IMR-90 (cell line): ENCODE data around the gene CLCN5. TPM values are rescaled to one million over a fixed set of nuclear protein-coding genes. Genes with fewer than 3 reads are reported as not detected.

Experiments
- ATAC-seq: fragments of 200-7000 bp; cut with Tn5 transposase; 2 replicates; pipeline ENCODE4 v1.9.1; 2020; ENCODE audit warnings: low read depth, mild to moderate bottlenecking, moderate library complexity
- BruUV-seq: library from RNA; stranded (reverse); fragments of 400-500 nt; replicated peaks from 2 replicates; lab custom pipeline; 2021; lab: Mats Ljungman, UMichigan
- CTCF ChIA-PET: fragments of 300-600 bp; formaldehyde crosslinking; extraction: SDS; loops from one replicate; lab custom pipeline; 2021; ENCODE audit warnings: antibody characterized with exemption; lab: Yijun Ruan, JAX
- POLR2A ChIA-PET: fragments of 300-600 bp; sonication (Branson Sonifier 250); formaldehyde crosslinking; loops from one replicate; lab custom pipeline; 2022; ENCODE audit warnings: antibody characterized with exemption; ENCODE audit not compliant: unreplicated experiment; lab: Charles Lee
- DNase-seq: peaks from one replicate; pipeline ENCODE4 v3.0.0; 2013
- H2AFZ ChIP-seq: replicated peaks from 2 replicates; pipeline ENCODE3; 2013; ENCODE audit warnings: low read length, mild to moderate bottlenecking; ENCODE audit not compliant: poor library complexity
- H2AK5ac ChIP-seq: 2 replicates; pipeline ENCODE4 v1.6.1; 2013; ENCODE audit warnings: low read depth, low read length, inconsistent platforms
- H2AK9ac ChIP-seq: replicated peaks from 2 replicates; pipeline ENCODE3; 2013; ENCODE audit warnings: mild to moderate bottlenecking, low read depth, low read length, moderate library complexity; ENCODE audit not compliant: poor library complexity
- H2BK120ac ChIP-seq: 2 replicates; pipeline ENCODE4 v1.6.1; 2013; ENCODE audit warnings: low read depth, low read length, inconsistent platforms
- H2BK15ac ChIP-seq: 3 replicates; pipeline ENCODE4 v1.6.1; 2013; ENCODE audit warnings: low read depth, low read length, inconsistent platforms
- H2BK20ac ChIP-seq: 2 replicates; pipeline ENCODE4 v1.6.1; 2013; ENCODE audit warnings: low read depth, mild to moderate bottlenecking, inconsistent platforms, low read length, moderate library complexity
- H2BK5ac ChIP-seq: 2 replicates; pipeline ENCODE4 v1.6.1; 2013; ENCODE audit warnings: mild to moderate bottlenecking, low read depth, low read length, inconsistent platforms; ENCODE audit not compliant: poor library complexity, severe bottlenecking
- H3K14ac ChIP-seq: replicated peaks from 2 replicates; pipeline ENCODE4 v1.6.1; 2013; ENCODE audit warnings: low read depth, low read length, inconsistent platforms
- H3K18ac ChIP-seq: 2 replicates; pipeline ENCODE4 v1.6.1; 2013; ENCODE audit warnings: low read depth, low read length, control low read depth
- H3K23ac ChIP-seq: 2 replicates; pipeline ENCODE4 v1.6.1; 2013; ENCODE audit warnings: low read depth, low read length, inconsistent platforms
- H3K27ac ChIP-seq: 2 replicates; pipeline ENCODE4 v1.5.1; 2013; ENCODE audit warnings: mild to moderate bottlenecking, control low read depth, low read length; ENCODE audit not compliant: insufficient read depth
- H3K27me3 ChIP-seq: 2 replicates; pipeline ENCODE4 v1.6.1; 2013; ENCODE audit warnings: low read length; ENCODE audit not compliant: control insufficient read depth, insufficient read depth
- H3K36me3 ChIP-seq: 2 replicates; pipeline ENCODE4 v1.6.1; 2013; ENCODE audit warnings: low read length, mixed read lengths; ENCODE audit not compliant: control insufficient read depth, insufficient read depth
- H3K4ac ChIP-seq: 2 replicates; pipeline ENCODE4 v1.6.1; 2013; ENCODE audit warnings: low read depth, low read length, inconsistent platforms
- H3K4me1 ChIP-seq: 2 replicates; pipeline ENCODE4 v1.6.1; 2013; ENCODE audit warnings: low read length, mixed read lengths; ENCODE audit not compliant: control insufficient read depth, insufficient read depth
- H3K4me2 ChIP-seq: 2 replicates; pipeline ENCODE4 v1.6.1; 2013; ENCODE audit warnings: low read depth, mild to moderate bottlenecking, control low read depth, low read length, moderate library complexity
- H3K4me3 ChIP-seq: 2 replicates; pipeline ENCODE4 v1.5.1; 2013; ENCODE audit warnings: low read depth, mild to moderate bottlenecking, control low read depth, low read length, moderate library complexity; ENCODE audit not compliant: insufficient read depth
- H3K56ac ChIP-seq: 2 replicates; pipeline ENCODE4 v1.6.1; 2013; ENCODE audit warnings: low read length, inconsistent platforms; ENCODE audit not compliant: insufficient read depth; ENCODE audit errors: extremely low read depth
- H3K79me1 ChIP-seq, 2 experiments: 2 replicates each; pipeline ENCODE4 v1.6.1; 2013; ENCODE audit warnings: low read length in 2 of 2, inconsistent platforms in 1 of 2, low read depth in 1 of 2
- H3K9ac ChIP-seq: 2 replicates; pipeline ENCODE4 v1.6.1; 2013; ENCODE audit warnings: low read depth, low read length, control low read depth
- H3K9me1 ChIP-seq: 2 replicates; pipeline ENCODE4 v1.6.1; 2013; ENCODE audit warnings: low read length, inconsistent platforms; ENCODE audit not compliant: insufficient read depth
- H3K9me3 ChIP-seq: 2 replicates; pipeline ENCODE4 v1.6.1; 2013; ENCODE audit warnings: low read length; ENCODE audit not compliant: control insufficient read depth, insufficient read depth
- H4K20me1 ChIP-seq: 2 replicates; pipeline ENCODE4 v1.6.1; 2013; ENCODE audit warnings: low read length, inconsistent platforms; ENCODE audit not compliant: insufficient read depth
- H4K5ac ChIP-seq: 2 replicates; pipeline ENCODE4 v1.6.1; 2013; ENCODE audit warnings: mild to moderate bottlenecking, low read depth, low read length, control low read depth
- H4K8ac ChIP-seq, 2 experiments: 2 replicates each; pipeline ENCODE4 v1.6.1; 2013; ENCODE audit warnings: low read depth in 2 of 2, low read length in 2 of 2, control low read depth in 1 of 2, inconsistent platforms in 1 of 2
- H4K91ac ChIP-seq: 2 replicates; pipeline ENCODE4 v1.6.1; 2013; ENCODE audit warnings: low read depth, low read length, inconsistent platforms; ENCODE audit not compliant: insufficient read depth
- BHLHE40 ChIP-seq: fragments of 150-350 bp; IDR thresholded peaks from 2 replicates; pipeline ENCODE4 v1.6.1; 2016; ENCODE audit warnings: mild to moderate bottlenecking, low read depth, low read length
- CEBPB ChIP-seq: IDR thresholded peaks from 2 replicates; pipeline ENCODE4 v1.6.1; 2012; ENCODE audit warnings: low read depth, low read length, improper control_type of control experiment
- CHD1 ChIP-seq: IDR thresholded peaks from 2 replicates; pipeline ENCODE4 v1.6.1; 2012; ENCODE audit warnings: low read depth, low read length, improper control_type of control experiment
- CTCF ChIP-seq: conservative IDR thresholded peaks from 2 replicates; pipeline ENCODE4 v1.5.1; 2012; ENCODE audit warnings: mild to moderate bottlenecking, low read depth, low read length, improper control_type of control experiment
- FOS ChIP-seq: fragments of 150-350 bp; IDR thresholded peaks from 2 replicates; pipeline ENCODE4 v1.6.1; 2016; ENCODE audit warnings: low read depth, low read length
- MAFK ChIP-seq: IDR thresholded peaks from 2 replicates; pipeline ENCODE4 v1.6.1; 2012; ENCODE audit warnings: low read depth, low read length, improper control_type of control experiment
- MAZ ChIP-seq: IDR thresholded peaks from 2 replicates; pipeline ENCODE4 v1.6.1; 2012; ENCODE audit warnings: low read depth, mild to moderate bottlenecking, low read length, improper control_type of control experiment, moderate library complexity, borderline replicate concordance
- MXI1 ChIP-seq: IDR thresholded peaks from 2 replicates; pipeline ENCODE4 v1.6.1; 2012; ENCODE audit warnings: low read depth, mild to moderate bottlenecking, low read length, moderate library complexity, borderline replicate concordance
- NFE2L2 ChIP-seq: fragments of 150-350 bp; IDR thresholded peaks from 2 replicates; pipeline ENCODE4 v1.6.1; 2016; ENCODE audit warnings: low read depth, mild to moderate bottlenecking, low read length
- POLR2A ChIP-seq: IDR thresholded peaks from 2 replicates; pipeline ENCODE4 v1.6.1; 2012; ENCODE audit warnings: mild to moderate bottlenecking, low read depth, low read length
- RAD21 ChIP-seq: IDR thresholded peaks from 2 replicates; pipeline ENCODE4 v1.6.1; 2012; ENCODE audit warnings: low read length, improper control_type of control experiment
- RCOR1 ChIP-seq: IDR thresholded peaks from 2 replicates; pipeline ENCODE4 v1.6.1; 2012; ENCODE audit warnings: mild to moderate bottlenecking, low read length, improper control_type of control experiment; ENCODE audit not compliant: insufficient replicate concordance
- RFX5 ChIP-seq: IDR thresholded peaks from 2 replicates; pipeline ENCODE4 v1.8.0; 2012; ENCODE audit warnings: low read depth, mild to moderate bottlenecking, low read length, moderate library complexity
- SMC3 ChIP-seq: fragments of 150-350 bp; IDR thresholded peaks from 2 replicates; pipeline ENCODE4 v1.6.1; 2016; ENCODE audit warnings: low read depth, mild to moderate bottlenecking, antibody characterized with exemption, low read length, moderate library complexity
- USF2 ChIP-seq: fragments of 150-350 bp; IDR thresholded peaks from 2 replicates; pipeline ENCODE4 v1.6.1; 2017; ENCODE audit warnings: mild to moderate bottlenecking, antibody characterized with exemption, low read length, low read depth
- WGBS, 2 experiments: methylation state at CpG; one replicate each; pipeline versions ENCODE4 v1.1.5 to v1.1.7; 2013; ENCODE audit warnings: missing lambda C conversion rate in 2 of 2; ENCODE audit not compliant: insufficient read length in 1 of 2; ENCODE audit errors: extremely low coverage in 2 of 2; 5-methylcytosine and 5-hydroxymethylcytosine counted together
- dilution Hi-C: fragments of 300-500 bp; cut with HindIII; formaldehyde crosslinking; loops from one replicate; pipeline ENCODE4 v1.14.3; 2018; ENCODE audit warnings: low sequenced_read_pairs; ENCODE audit not compliant: unreplicated experiment
- in situ Hi-C: fragments of 300-500 bp; cut with MboI; formaldehyde crosslinking; loops from 3 replicates; pipeline ENCODE4 v1.14.3; 2019; ENCODE audit warnings: low sequenced_read_pairs, inconsistent platforms, mixed read lengths
- intact Hi-C: fragments of 100-400 bp; cut with micrococcal nuclease; formaldehyde crosslinking; loops from 2 replicates; pipeline ENCODE4 v1.10.0; 2022
- polyA plus RNA-seq, 3 experiments: library from polyadenylated mRNA; depleted of rRNA; stranded (reverse); fragments of >200 nt; gene quantifications; 2 replicates each; pipeline ENCODE4 v1.2.3, GENCODE V29; 2012; ENCODE audit warnings: low replicate concordance in 1 of 3
- total RNA-seq: library from RNA; depleted of rRNA; stranded (reverse); fragments of >200 nt; gene quantifications from 2 replicates; pipeline ENCODE4 v1.2.3, GENCODE V29; 2012
- TF ChIP-seq, protein P1 (sequence below): fragments of 150-350 bp; IDR thresholded peaks from 2 replicates; pipeline ENCODE4 v1.6.1; 2016; ENCODE audit warnings: low read depth, mild to moderate bottlenecking, low read length, moderate library complexity, borderline replicate concordance

CLCN5 gene
- total and polyA plus RNA-seq, 2 of the 4 experiments (the other 2 are of a cell fraction), result 1.4 to 5.9 TPM

GRCh38 chrX:50068285-50068563, 145.8 kb downstream of the CLCN5 start:
- no peak overlapping the region for H2BK120ac ChIP-seq
- no peak overlapping the region for H2AK9ac ChIP-seq
- CTCF ChIA-PET, result no interaction called here
- BruUV-seq, result no TSS peak
- WGBS, 2 experiments, result no CpG with 5 or more reads among the region's 2 CpGs
- intact Hi-C loops (no loop called here), in situ Hi-C loops (no loop called here), dilution Hi-C loops (no loop called here)
- no peak overlapping the region for H3K4me3 ChIP-seq
- no peak for TF ChIP-seq MAZ
- TF ChIP-seq POLR2A, result no peak
- no peak for TF ChIP-seq CHD1
- no peak for TF ChIP-seq USF2
- no peak for TF ChIP-seq RCOR1
- TF ChIP-seq BHLHE40, result no peak
- no peak for TF ChIP-seq RFX5
- TF ChIP-seq NFE2L2, result no peak
- TF ChIP-seq FOS, result no peak
- TF ChIP-seq CEBPB, result no peak
- no peak for TF ChIP-seq MXI1
- TF ChIP-seq, protein P1, sequence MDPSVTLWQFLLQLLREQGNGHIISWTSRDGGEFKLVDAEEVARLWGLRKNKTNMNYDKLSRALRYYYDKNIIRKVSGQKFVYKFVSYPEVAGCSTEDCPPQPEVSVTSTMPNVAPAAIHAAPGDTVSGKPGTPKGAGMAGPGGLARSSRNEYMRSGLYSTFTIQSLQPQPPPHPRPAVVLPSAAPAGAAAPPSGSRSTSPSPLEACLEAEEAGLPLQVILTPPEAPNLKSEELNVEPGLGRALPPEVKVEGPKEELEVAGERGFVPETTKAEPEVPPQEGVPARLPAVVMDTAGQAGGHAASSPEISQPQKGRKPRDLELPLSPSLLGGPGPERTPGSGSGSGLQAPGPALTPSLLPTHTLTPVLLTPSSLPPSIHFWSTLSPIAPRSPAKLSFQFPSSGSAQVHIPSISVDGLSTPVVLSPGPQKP, result no peak
- no peak for TF ChIP-seq MAFK
- no peak for TF ChIP-seq RAD21
- TF ChIP-seq SMC3, result no peak
- no peak for TF ChIP-seq CTCF
- H4K8ac ChIP-seq, result no peak overlapping the region
- no peak for DNase-seq
- no peaks in the 10 kb centered on the region for H4K20me1 ChIP-seq
- H4K91ac ChIP-seq, result no peak overlapping the region
- no peak overlapping the region for H3K18ac ChIP-seq
- no peaks in the 10 kb centered on the region for H3K9me1 ChIP-seq
- H3K9me3 ChIP-seq, result no peaks in the 10 kb centered on the region
- H3K27me3 ChIP-seq, result no peaks in the 10 kb centered on the region
- H3K79me1 ChIP-seq, result no peaks in the 10 kb centered on the region
- no peaks in the 10 kb centered on the region for H3K4me1 ChIP-seq
- H2AK5ac ChIP-seq, result no peak overlapping the region
- H2AFZ ChIP-seq, result no peak overlapping the region
- no peaks in the 10 kb centered on the region for H3K36me3 ChIP-seq
- POLR2A ChIA-PET, result no interaction called here
- H2BK5ac ChIP-seq, result no peak overlapping the region
- no peak overlapping the region for H3K14ac ChIP-seq
- no peak overlapping the region for H3K4ac ChIP-seq
- no peak for ATAC-seq
- no peak overlapping the region for H3K56ac ChIP-seq
- no peak overlapping the region for H3K9ac ChIP-seq
- H2BK15ac ChIP-seq, result no peak overlapping the region
- H2BK20ac ChIP-seq, result no peak overlapping the region
- H3K23ac ChIP-seq, result no peak overlapping the region
- H3K27ac ChIP-seq, result no peak overlapping the region
- H3K4me2 ChIP-seq, result no peak overlapping the region
- H4K5ac ChIP-seq, result no peak overlapping the region
